ENCODE measurements around the gene AUH.

AUH gene

GRCh38 chr9:91269907-91270491 is 91.7 kb downstream of the AUH start:
- H3K36me3 ChIP-seq (ENCODE audit: insufficient read depth, low read length): no peaks in the 10 kb centered on the region
- no peak overlapping the region for H3K4me3 ChIP-seq (ENCODE audit: low read length)
- H3K9ac ChIP-seq (ENCODE audit: low read depth, low read length): no peak overlapping the region
- peaks cover 9% of the 10 kb centered on the region; the same call in 1 of the 2 replicates for H3K4me1 ChIP-seq (ENCODE audit: insufficient read depth, low read length)
- H3K27ac ChIP-seq (ENCODE audit: low read depth, low read length): no peak overlapping the region
- H3K27me3 ChIP-seq (ENCODE audit: insufficient read depth, low read length): no peaks in the 10 kb centered on the region
- no CpG with 5 or more reads among the region's 2 CpGs for WGBS
- no peaks in the 10 kb centered on the region for H3K9me3 ChIP-seq (ENCODE audit: insufficient read depth, low read depth, low read length)

- Histone ChIP-seq H3K4me1 (ENCODE audit: insufficient read depth, low read length) (no peaks in the 10 kb centered on the region), H3K27me3 (ENCODE audit: insufficient read depth, low read length) (no peaks in the 10 kb centered on the region), H3K9me3 (ENCODE audit: insufficient read depth, low read depth, low read length) (no peaks in the 10 kb centered on the region), H3K4me3 (ENCODE audit: low read length) (no peak overlapping the region), H3K9ac (ENCODE audit: low read depth, low read length) (no peak overlapping the region), H3K36me3 (ENCODE audit: insufficient read depth, low read length) (no peaks in the 10 kb centered on the region), H3K27ac (ENCODE audit: low read depth, low read length) (no peak overlapping the region)
Measured at GRCh38 chr9:91266448-91266847, 95.3 kb downstream of the AUH start.

- H3K9ac ChIP-seq (ENCODE audit: low read depth, low read length): no peak overlapping the region
- H3K4me1 ChIP-seq (ENCODE audit: insufficient read depth, low read length): no peaks in the 10 kb centered on the region
- H3K27me3 ChIP-seq (ENCODE audit: insufficient read depth, low read length): no peaks in the 10 kb centered on the region
- no peaks in the 10 kb centered on the region for H3K9me3 ChIP-seq (ENCODE audit: insufficient read depth, low read depth, low read length)
- no peak overlapping the region for H3K4me3 ChIP-seq (ENCODE audit: low read length)
- no peaks in the 10 kb centered on the region for H3K36me3 ChIP-seq (ENCODE audit: insufficient read depth, low read length)
- H3K27ac ChIP-seq (ENCODE audit: low read depth, low read length): no peak overlapping the region
- WGBS: 92% methylated on average over 4 of the region's 5 CpGs
Measured at GRCh38 chr9:91265514-91265913, 96.2 kb downstream of the AUH start.

- no peak overlapping the region for H3K27ac ChIP-seq (ENCODE audit: low read depth, low read length)
- 92% methylated on average over 1 of the region's 1 CpG for WGBS
- H3K9ac ChIP-seq (ENCODE audit: low read depth, low read length): no peak overlapping the region
Measured at GRCh38 chr9:91261417-91261816, 100.3 kb downstream of the AUH start.

GRCh38 chr9:91259162-91259561 is 102.6 kb downstream of the AUH start:
- H3K4me1 ChIP-seq (ENCODE audit: insufficient read depth, low read length): no peaks in the 10 kb centered on the region
- no peaks in the 10 kb centered on the region for H3K9me3 ChIP-seq (ENCODE audit: insufficient read depth, low read depth, low read length)
- H3K27ac ChIP-seq (ENCODE audit: low read depth, low read length): no peak overlapping the region
- no peak overlapping the region for H3K9ac ChIP-seq (ENCODE audit: low read depth, low read length)
- no peaks in the 10 kb centered on the region for H3K27me3 ChIP-seq (ENCODE audit: insufficient read depth, low read length)
- WGBS: no CpG with 5 or more reads among the region's 1 CpG
- no peak overlapping the region for H3K4me3 ChIP-seq (ENCODE audit: low read length)
- no peaks in the 10 kb centered on the region for H3K36me3 ChIP-seq (ENCODE audit: insufficient read depth, low read length)

More at GRCh38 chr9:91261417-91261816, 100.3 kb downstream of the AUH start:
- Histone ChIP-seq H3K4me1 (ENCODE audit: insufficient read depth, low read length) (no peaks in the 10 kb centered on the region), H3K36me3 (ENCODE audit: insufficient read depth, low read length) (no peaks in the 10 kb centered on the region), H3K9me3 (ENCODE audit: insufficient read depth, low read depth, low read length) (no peaks in the 10 kb centered on the region), H3K4me3 (ENCODE audit: low read length) (no peak overlapping the region), H3K27me3 (ENCODE audit: insufficient read depth, low read length) (no peaks in the 10 kb centered on the region)

- H3K36me3 ChIP-seq (ENCODE audit: insufficient read depth, low read length): no peaks in the 10 kb centered on the region
- H3K4me1 ChIP-seq (ENCODE audit: insufficient read depth, low read length): no peaks in the 10 kb centered on the region
- no peaks in the 10 kb centered on the region for H3K9me3 ChIP-seq (ENCODE audit: insufficient read depth, low read depth, low read length)
- no peaks in the 10 kb centered on the region for H3K27me3 ChIP-seq (ENCODE audit: insufficient read depth, low read length)
- no peak overlapping the region for H3K9ac ChIP-seq (ENCODE audit: low read depth, low read length)
- H3K4me3 ChIP-seq (ENCODE audit: low read length): no peak overlapping the region
- no peak overlapping the region for H3K27ac ChIP-seq (ENCODE audit: low read depth, low read length)
- WGBS: 94% methylated on average over 3 of the region's 3 CpGs
Measured at GRCh38 chr9:91258451-91258850, 103.3 kb downstream of the AUH start.

GRCh38 chr9:91256235-91256634 is 105.5 kb downstream of the AUH start:
- no peaks in the 10 kb centered on the region for H3K27me3 ChIP-seq (ENCODE audit: insufficient read depth, low read length)
- H3K9me3 ChIP-seq (ENCODE audit: insufficient read depth, low read depth, low read length): no peaks in the 10 kb centered on the region
- no peaks in the 10 kb centered on the region for H3K4me1 ChIP-seq (ENCODE audit: insufficient read depth, low read length)
- no peaks in the 10 kb centered on the region for H3K36me3 ChIP-seq (ENCODE audit: insufficient read depth, low read length)
- H3K27ac ChIP-seq (ENCODE audit: low read depth, low read length): no peak overlapping the region
- WGBS: 100% methylated on average over 3 of the region's 3 CpGs
- no peak overlapping the region for H3K4me3 ChIP-seq (ENCODE audit: low read length)
- no peak overlapping the region for H3K9ac ChIP-seq (ENCODE audit: low read depth, low read length)

- Histone ChIP-seq H3K27me3 (ENCODE audit: insufficient read depth, low read length) (no peaks in the 10 kb centered on the region), H3K9ac (ENCODE audit: low read depth, low read length) (no peak overlapping the region), H3K9me3 (ENCODE audit: insufficient read depth, low read depth, low read length) (no peaks in the 10 kb centered on the region), H3K4me3 (ENCODE audit: low read length) (no peak overlapping the region), H3K27ac (ENCODE audit: low read depth, low read length) (no peak overlapping the region), H3K36me3 (ENCODE audit: insufficient read depth, low read length) (no peaks in the 10 kb centered on the region), H3K4me1 (ENCODE audit: insufficient read depth, low read length) (no peaks in the 10 kb centered on the region)
- WGBS: 100% methylated on average over 2 of the region's 3 CpGs
Measured at GRCh38 chr9:91255327-91255726, 106.4 kb downstream of the AUH start.

- Histone ChIP-seq H3K36me3 (ENCODE audit: insufficient read depth, low read length) (no peaks in the 10 kb centered on the region), H3K4me3 (ENCODE audit: low read length) (no peak overlapping the region), H3K9ac (ENCODE audit: low read depth, low read length) (no peak overlapping the region), H3K27me3 (ENCODE audit: insufficient read depth, low read length) (no peaks in the 10 kb centered on the region), H3K27ac (ENCODE audit: low read depth, low read length) (no peak overlapping the region), H3K9me3 (ENCODE audit: insufficient read depth, low read depth, low read length) (no peaks in the 10 kb centered on the region), H3K4me1 (ENCODE audit: insufficient read depth, low read length) (no peaks in the 10 kb centered on the region)
- 84% methylated on average over 1 of the region's 1 CpG for WGBS
Measured at GRCh38 chr9:91253488-91253887, 108.2 kb downstream of the AUH start.

- WGBS: 97% methylated on average over 6 of the region's 6 CpGs
Measured at GRCh38 chr9:91248707-91249106, 113.0 kb downstream of the AUH start.

GRCh38 chr9:91247278-91247677 is 114.4 kb downstream of the AUH start:
- H3K4me3 ChIP-seq (ENCODE audit: low read length): no peak overlapping the region
- H3K27ac ChIP-seq (ENCODE audit: low read depth, low read length): no peak overlapping the region
- 90% methylated on average over 2 of the region's 2 CpGs for WGBS
- H3K36me3 ChIP-seq (ENCODE audit: insufficient read depth, low read length): no peaks in the 10 kb centered on the region
- H3K9me3 ChIP-seq (ENCODE audit: insufficient read depth, low read depth, low read length): no peaks in the 10 kb centered on the region
- no peak overlapping the region for H3K9ac ChIP-seq (ENCODE audit: low read depth, low read length)
- peaks cover 18% of the 10 kb centered on the region; the same call in 1 of the 2 replicates for H3K4me1 ChIP-seq (ENCODE audit: insufficient read depth, low read length)
- H3K27me3 ChIP-seq (ENCODE audit: insufficient read depth, low read length): no peaks in the 10 kb centered on the region

More at GRCh38 chr9:91248707-91249106, 113.0 kb downstream of the AUH start:
- Histone ChIP-seq H3K36me3 (ENCODE audit: insufficient read depth, low read length) (no peaks in the 10 kb centered on the region), H3K27me3 (ENCODE audit: insufficient read depth, low read length) (no peaks in the 10 kb centered on the region), H3K9ac (ENCODE audit: low read depth, low read length) (no peak overlapping the region), H3K4me3 (ENCODE audit: low read length) (no peak overlapping the region), H3K9me3 (ENCODE audit: insufficient read depth, low read depth, low read length) (no peaks in the 10 kb centered on the region), H3K4me1 (ENCODE audit: insufficient read depth, low read length) (peaks cover 18% of the 10 kb centered on the region; the same call in 1 of the 2 replicates), H3K27ac (ENCODE audit: low read depth, low read length) (no peak overlapping the region)

GRCh38 chr9:91246846-91247245 is 114.9 kb downstream of the AUH start:
- Histone ChIP-seq H3K4me1 (ENCODE audit: insufficient read depth, low read length) (peaks cover 18% of the 10 kb centered on the region; the same call in 1 of the 2 replicates), H3K27ac (ENCODE audit: low read depth, low read length) (no peak overlapping the region)
- 86% methylated on average over 5 of the region's 5 CpGs for WGBS

More at GRCh38 chr9:91246846-91247245, 114.9 kb downstream of the AUH start:
- no peaks in the 10 kb centered on the region for H3K36me3 ChIP-seq (ENCODE audit: insufficient read depth, low read length)
- H3K9me3 ChIP-seq (ENCODE audit: insufficient read depth, low read depth, low read length): no peaks in the 10 kb centered on the region
- no peak overlapping the region for H3K4me3 ChIP-seq (ENCODE audit: low read length)
- no peak overlapping the region for H3K9ac ChIP-seq (ENCODE audit: low read depth, low read length)
- H3K27me3 ChIP-seq (ENCODE audit: insufficient read depth, low read length): no peaks in the 10 kb centered on the region

All from HUES64 (cell line).